Measurements from ENCODE around the gene FYN. TPM values are rescaled to one million over a fixed set of nuclear protein-coding genes. Genes with fewer than 3 reads are reported as not detected.

The FYN gene
- total and polyA plus RNA-seq, 4 donors: 11.2 to 28.3 (median 19.7) TPM

- 94% methylated on average over 1 of the region's 1 CpG for WGBS
Measured at GRCh38 chr6:111914617-111915016, 41.4 kb upstream of the FYN start.

More at GRCh38 chr6:111914617-111915016, 41.4 kb upstream of the FYN start:
- DNase-seq (ENCODE audit: low spot score): no peak
- TF ChIP-seq, protein P1, sequence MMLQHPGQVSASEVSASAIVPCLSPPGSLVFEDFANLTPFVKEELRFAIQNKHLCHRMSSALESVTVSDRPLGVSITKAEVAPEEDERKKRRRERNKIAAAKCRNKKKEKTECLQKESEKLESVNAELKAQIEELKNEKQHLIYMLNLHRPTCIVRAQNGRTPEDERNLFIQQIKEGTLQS (IDR thresholded peaks at IDR 0.05): no peak
- no peak for TF ChIP-seq FOXA2 (IDR thresholded peaks at IDR 0.05)
- TF ChIP-seq FOXA1 (IDR thresholded peaks at IDR 0.05): no peak
- TF ChIP-seq SP1 (IDR thresholded peaks at IDR 0.05): no peak
- TF ChIP-seq RXRA (IDR thresholded peaks at IDR 0.05): no peak
- TF ChIP-seq NR2F2 (IDR thresholded peaks at IDR 0.05): no peak
- no peak for TF ChIP-seq JUND (IDR thresholded peaks at IDR 0.05)
- TF ChIP-seq RAD21 (IDR thresholded peaks at IDR 0.05): no peak
- no peak for TF ChIP-seq ZBTB33 (IDR thresholded peaks at IDR 0.05)
- no peak for TF ChIP-seq CTCF (IDR thresholded peaks at IDR 0.05; ENCODE audit: low read depth, low read length, missing input control)
- no peak for TF ChIP-seq GABPA (IDR thresholded peaks at IDR 0.05 in 1 of 2, conservative IDR thresholded peaks at IDR 0.05 in 1 of 2)
- no peak for TF ChIP-seq REST (IDR thresholded peaks at IDR 0.05)
- TF ChIP-seq, protein P2, sequence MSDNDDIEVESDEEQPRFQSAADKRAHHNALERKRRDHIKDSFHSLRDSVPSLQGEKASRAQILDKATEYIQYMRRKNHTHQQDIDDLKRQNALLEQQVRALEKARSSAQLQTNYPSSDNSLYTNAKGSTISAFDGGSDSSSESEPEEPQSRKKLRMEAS (IDR thresholded peaks at IDR 0.05): no peak
- TF ChIP-seq YY1 (IDR thresholded peaks at IDR 0.05): no peak
- TF ChIP-seq TAF1 (conservative IDR thresholded peaks at IDR 0.05): no peak
- no peak for TF ChIP-seq EGR1 (IDR thresholded peaks at IDR 0.05; ENCODE audit: low read depth in 2 of 2)
- TF ChIP-seq HNF4A (conservative IDR thresholded peaks at IDR 0.05): no peak
- TF ChIP-seq HNF4G (IDR thresholded peaks at IDR 0.05): no peak
- H3K9ac ChIP-seq (ENCODE audit: low read depth in 1 of 2, low read length in 2 of 2): no peak overlapping the region
- H3K4me3 ChIP-seq (ENCODE audit: low read depth in 1 of 3, low read length in 3 of 3): no peak overlapping the region
- H3K9me3 ChIP-seq (ENCODE audit: control insufficient read depth in 4 of 4, low read length in 3 of 4): no peaks in the 10 kb centered on the region
- no peaks in the 10 kb centered on the region for H3K4me1 ChIP-seq (ENCODE audit: control insufficient read depth in 4 of 4, insufficient read depth in 4 of 4, low read length in 3 of 4)
- H3K27ac ChIP-seq (ENCODE audit: low read depth in 1 of 2, low read length in 2 of 2): no peak overlapping the region
- no peaks in the 10 kb centered on the region for H3K36me3 ChIP-seq (ENCODE audit: control insufficient read depth in 4 of 4, insufficient read depth in 3 of 4, low read depth in 1 of 4, low read length in 3 of 4)
- peaks cover 0 to 2% (median 0%) of the 10 kb centered on the region in 4 donors for H3K27me3 ChIP-seq (ENCODE audit: control insufficient read depth in 4 of 4, insufficient read depth in 4 of 4, low read length in 3 of 4)
